HL-60/S4 treated with phorbol 12-myristate 13-acetate at 8.2 ng/mL for 4 days and 3 days (cell line): ENCODE results near the gene AIFM3.

Experiments used
- in situ Hi-C: fragments of 300-500 bp; cut with MboI; formaldehyde crosslinking; loops from 2 replicates; pipeline ENCODE4 v1.15.0; 2022; ENCODE audit warnings: low sequenced_read_pairs

Gene AIFM3

DNA sequence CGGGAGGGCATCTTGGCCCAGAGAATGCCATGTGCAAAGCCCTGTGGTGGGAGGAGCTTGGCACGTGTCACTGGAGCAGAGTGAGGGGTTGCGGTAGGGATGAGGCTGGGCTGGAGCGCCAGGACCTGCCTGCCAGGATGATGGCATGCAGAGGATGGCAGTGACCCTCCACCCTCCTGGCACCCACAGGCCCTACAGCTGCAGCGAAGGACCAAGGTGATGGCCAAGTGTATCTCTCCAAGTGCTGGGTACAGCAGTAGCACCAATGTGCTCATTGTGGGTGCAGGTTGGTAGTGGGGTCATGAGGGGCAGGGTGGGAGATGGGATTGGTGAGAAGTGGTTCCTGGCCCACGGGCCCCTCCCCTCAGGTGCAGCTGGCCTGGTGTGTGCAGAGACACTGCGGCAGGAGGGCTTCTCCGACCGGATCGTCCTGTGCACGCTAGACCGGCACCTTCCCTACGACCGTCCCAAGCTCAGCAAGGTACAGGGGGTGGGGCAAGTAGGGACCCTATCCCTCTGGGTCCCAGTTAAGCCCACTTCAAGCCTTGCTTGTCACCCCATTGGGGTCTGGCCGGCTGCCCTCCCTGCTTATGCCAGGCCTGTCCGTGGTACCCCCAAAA lies 7.4 kb downstream of the AIFM3 start:
- in situ Hi-C loops, result no loop called here

DNA sequence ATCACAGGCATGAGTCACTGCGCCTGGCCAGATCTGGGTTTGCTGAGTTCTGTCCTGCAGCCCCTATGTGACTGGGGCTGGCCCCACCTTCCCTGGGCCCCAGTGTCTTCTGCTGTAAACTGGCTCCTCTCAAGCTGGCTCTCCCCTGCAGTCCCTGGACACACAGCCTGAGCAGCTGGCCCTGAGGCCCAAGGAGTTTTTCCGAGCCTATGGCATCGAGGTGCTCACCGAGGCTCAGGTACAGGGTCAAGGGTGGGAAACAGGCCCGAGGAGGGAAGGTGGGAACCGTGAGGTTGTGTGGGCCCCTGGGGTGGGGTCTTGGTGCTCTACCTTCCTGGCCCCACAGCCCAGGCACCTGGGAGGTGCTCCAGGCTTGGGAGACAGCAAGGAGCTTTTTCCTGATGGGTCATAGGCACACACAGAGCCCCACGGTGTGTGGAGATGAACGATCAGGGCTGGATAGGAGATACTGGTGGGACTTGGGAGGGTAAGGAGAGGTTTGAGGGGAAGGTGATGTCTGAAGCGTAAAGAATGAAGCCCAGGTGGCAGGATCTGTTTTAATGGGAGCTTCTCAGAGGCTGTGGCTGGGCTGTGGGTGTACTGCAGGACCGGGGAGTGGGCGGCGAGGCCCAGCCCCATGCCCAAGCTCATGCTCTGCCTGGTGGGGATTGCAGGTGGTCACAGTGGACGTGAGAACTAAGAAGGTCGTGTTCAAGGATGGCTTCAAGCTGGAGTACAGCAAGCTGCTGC lies 8.7 kb downstream of the AIFM3 start:
- in situ Hi-C loops, result no loop called here

GRCh38 chr22:20976291-20976877 lies 9.3 kb downstream of the AIFM3 start:
- in situ Hi-C loops, result no loop called here

DNA sequence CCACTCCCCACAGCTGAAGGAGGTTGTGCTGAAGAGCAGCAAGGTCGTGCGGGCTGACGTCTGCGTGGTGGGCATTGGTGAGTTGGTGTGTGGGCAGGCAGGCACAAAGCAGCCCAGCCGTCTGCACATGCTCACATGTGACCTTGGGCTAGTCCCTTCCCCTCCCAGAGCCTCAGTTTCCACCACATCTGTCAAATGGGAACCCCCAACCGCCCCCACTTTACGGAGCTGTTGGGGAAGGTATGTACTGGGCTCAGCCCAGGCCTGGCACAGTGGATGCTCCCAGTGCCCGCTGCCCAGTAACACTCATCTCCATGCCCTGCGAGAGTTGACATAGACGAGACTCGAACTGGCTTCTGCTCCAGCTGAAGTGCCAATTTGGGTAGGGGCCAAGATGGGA lies 10.0 kb downstream of the AIFM3 start:
- in situ Hi-C loops, result no loop called here

DNA sequence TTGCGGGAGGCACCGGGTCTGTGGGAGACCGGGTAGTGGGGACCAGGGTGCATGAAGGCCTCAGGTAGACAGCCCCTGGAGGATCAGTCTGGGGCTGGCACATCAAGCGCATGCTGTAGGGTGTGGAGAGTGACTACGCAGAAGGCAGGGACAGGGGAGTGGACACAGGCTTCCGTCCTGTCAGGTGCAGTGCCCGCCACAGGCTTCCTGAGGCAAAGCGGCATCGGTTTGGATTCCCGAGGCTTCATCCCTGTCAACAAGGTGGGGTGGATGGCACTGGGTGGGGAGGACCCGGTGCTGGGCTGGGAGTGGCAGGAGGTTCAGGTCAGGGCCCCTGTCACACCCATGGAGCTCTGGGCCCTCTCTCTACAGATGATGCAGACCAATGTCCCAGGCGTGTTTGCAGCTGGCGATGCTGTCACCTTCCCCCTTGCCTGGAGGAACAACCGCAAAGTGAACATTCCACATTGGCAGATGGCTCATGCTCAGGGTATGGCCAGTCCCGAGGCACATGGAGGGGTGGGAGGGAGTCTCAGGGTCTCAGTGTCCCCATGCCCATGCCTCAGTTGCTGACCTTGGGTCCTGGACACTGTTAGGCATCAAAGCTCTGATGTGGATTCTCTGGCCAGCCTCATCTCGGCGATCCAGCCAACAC lies 10.6 kb downstream of the AIFM3 start:
- in situ Hi-C loops, result no loop called here

- in situ Hi-C loops, result no loop called here
Measured at GRCh38 chr22:20978419-20978818, 11.4 kb downstream of the AIFM3 start.

DNA sequence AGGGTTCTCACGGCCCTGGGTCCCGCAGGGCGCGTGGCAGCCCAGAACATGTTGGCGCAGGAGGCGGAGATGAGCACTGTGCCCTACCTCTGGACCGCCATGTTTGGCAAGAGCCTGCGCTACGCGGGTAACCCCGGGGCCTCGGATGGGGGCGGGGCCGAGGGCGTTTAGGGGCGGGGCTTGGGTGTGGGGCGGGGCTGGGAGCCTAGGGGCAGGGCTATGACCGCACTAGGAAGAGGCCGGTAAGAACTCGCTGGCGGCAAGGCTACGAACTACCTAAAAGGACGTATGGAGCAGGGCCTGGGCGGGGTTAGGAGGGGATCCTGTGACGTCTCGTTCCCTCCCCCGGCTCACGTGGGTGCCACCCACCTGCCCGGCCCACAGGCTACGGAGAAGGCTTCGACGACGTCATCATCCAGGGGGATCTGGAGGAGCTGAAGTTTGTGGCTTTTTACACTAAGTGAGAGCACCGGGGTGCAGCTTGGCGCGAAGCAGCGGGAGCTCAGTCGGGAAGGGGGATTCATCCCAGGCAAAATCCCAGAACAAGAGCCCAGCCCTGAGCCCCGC lies 12.3 kb downstream of the AIFM3 start:
- in situ Hi-C loops, result no loop called here

DNA sequence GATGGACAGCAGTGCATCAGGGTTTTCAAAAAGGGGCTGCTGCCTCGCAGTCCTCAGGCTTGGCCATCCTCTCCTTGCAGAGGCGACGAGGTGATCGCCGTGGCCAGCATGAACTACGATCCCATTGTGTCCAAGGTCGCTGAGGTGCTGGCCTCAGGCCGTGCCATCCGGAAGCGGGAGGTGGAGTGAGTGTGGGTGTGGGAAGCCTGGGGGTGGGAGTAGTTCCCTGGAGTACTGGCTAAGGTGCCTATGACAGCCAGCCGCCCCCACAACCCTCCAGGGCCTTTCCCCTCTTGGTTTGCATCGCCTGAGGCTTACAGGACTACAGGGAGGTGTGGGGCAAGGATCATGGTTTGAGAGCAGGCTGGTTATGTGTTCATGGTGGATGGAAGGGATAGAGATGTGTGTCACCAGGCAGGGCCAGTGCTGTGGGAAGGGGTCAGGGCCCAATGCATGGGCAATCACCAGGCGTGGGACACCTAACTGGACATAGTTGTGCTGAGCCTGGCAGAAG lies 12.9 kb downstream of the AIFM3 start:
- in situ Hi-C loops, result no loop called here

- in situ Hi-C loops, result no loop called here
Measured at GRCh38 chr22:20980523-20980922, 13.5 kb downstream of the AIFM3 start.

DNA sequence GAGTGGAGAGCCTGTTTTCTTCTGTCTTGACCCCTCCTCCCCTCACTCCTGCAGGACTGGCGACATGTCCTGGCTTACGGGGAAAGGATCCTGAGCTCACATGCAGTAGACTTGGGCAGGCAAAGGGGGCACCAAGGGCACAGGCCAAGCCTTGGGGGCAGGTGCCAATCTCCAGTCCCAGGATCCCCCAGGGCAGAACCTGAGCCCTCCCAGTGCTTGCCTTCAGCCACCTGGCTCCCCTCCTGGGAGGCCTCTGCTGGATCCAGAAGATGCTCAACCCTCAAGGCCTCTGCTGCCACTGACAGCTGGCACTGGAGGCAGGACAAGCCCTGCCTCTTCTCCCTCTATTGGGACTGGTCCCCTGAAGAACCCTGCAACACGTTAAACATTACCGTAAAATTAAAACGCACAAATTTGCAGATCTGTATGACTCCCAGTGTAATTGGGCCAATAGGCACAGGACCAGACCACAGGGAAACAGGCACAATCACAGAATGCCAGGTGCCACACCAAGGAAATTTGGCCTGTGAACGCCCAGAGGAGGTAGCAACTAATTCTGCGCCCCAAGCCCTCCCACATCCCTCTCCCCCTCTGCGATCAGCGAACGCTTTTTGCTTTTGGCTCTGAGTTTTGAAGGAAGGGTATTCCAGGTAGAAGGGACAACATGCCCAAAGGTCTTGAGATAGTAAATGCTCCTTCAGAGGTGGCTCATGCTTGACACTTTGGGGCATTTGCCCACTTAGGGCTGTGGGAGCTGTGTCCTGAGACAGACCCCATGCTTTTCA lies 14.1 kb downstream of the AIFM3 start:
- in situ Hi-C loops, result no loop called here

DNA sequence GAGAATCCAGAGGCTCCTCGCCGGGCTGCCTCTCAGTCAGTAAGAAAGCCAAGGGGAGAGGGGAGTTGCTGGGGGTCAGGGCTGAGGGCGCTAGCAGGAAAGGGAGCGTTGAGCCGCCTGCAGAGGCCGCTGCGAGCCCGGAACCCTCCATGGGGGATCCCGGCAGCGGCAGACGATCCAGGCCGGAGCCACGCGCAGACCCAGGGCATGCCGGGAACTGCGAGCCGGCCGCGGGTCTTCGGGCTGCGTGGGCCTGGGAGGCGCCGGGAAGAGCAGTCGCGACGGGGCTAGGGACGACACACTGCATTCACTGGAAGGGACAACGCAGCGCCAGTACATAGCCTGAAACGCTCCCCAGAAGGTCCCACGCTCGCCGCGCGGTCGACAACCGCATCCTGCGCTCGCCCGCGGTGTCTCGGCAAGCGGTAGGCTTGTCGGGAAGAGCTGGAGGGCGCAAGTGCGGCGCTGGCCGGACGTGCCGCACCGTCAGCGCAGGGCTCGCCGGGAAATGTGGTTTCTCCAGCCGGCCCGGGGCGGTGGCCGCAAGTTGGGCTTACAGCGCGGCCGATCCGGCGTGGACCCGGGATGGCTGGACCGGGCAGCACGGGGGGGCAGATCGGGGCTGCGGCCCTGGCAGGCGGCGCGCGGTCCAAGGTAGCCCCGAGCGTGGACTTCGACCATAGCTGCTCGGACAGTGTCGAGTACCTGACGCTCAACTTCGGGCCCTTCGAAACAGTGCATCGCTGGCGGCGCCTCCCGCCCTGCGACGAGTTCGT lies 14.9 kb downstream of the AIFM3 start, which contains the start of gene LZTR1:
LZTR1 (plus strand) TSS at position 511 of the 776 bp plus-strand sequence; CDS start at position 586, 75 bp downstream.
- in situ Hi-C loops, result no loop called here

DNA sequence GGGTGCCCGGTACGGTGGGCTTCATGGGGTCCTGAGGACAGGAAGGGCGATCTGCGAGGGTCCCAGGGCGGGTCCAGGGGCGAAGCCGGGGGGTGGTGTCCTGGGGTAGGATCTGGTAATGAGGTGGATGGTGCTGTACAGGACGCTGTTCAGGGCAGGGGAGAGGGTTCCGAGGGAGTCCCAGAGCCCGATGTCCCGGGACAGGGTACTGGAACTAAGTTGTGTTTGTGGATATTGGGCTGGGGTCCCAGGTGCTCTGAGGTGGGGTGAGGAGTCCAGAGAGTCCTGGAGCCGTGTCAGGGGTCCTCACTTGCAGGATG lies 15.5 kb downstream of the AIFM3 start:
- in situ Hi-C loops, result no loop called here

DNA sequence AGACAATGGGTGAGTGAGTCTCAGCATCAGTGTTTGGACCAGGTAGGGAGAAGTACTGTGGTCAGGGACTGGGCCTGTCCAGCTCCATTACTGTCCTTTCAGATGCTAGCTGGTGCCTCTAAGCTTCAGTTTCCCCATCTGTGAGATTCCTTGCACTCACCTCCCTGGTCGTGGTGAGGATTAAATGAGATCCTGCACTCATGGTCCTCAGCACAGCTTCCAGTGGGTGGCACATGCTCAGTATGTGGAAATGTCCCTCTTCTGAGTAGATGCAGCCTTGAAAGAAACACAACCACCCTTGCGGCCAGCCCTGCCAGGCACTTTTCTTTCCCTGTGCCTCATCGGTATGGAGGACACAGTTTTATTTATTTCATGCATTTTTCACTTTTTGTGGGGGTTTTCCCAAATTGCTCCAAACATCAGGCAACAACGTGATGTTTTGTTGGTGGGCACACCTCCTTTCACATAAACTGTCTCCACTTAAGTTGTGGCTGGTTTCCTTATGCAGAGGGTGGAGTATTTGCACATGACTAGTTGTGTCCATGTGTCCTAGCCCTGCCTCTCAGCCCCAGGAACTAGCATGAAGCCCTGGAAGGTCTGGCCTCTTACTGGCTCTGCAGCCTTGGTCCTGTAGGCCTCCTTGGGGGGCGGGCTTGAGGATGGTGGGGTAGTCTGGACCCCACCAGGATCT lies 16.2 kb downstream of the AIFM3 start:
- in situ Hi-C loops, result no loop called here

- in situ Hi-C loops, result no loop called here
Measured at GRCh38 chr22:20985720-20986119, 18.7 kb downstream of the AIFM3 start.

DNA sequence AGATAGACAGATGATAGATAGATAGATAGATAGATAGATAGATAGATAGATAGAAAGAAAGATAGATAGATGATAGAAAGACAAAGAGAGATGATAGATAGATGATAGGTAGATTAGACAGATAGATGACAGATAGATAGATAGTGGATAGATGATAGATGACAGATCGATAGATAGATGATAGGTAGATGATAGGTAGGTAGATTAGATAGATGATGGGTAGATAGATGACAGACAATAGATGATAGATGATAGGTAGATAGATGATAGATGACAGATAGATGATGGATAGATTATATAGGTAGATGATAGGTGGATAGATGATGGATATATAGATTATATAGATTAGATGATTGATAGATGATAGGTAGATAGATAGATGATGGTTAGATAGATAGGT lies 19.3 kb downstream of the AIFM3 start:
- in situ Hi-C loops, result no loop called here

- in situ Hi-C loops, result no loop called here
Measured at GRCh38 chr22:20987375-20987774, 20.3 kb downstream of the AIFM3 start.

- in situ Hi-C loops, result no loop called here
Measured at GRCh38 chr22:20988573-20989322, 21.7 kb downstream of the AIFM3 start.

DNA sequence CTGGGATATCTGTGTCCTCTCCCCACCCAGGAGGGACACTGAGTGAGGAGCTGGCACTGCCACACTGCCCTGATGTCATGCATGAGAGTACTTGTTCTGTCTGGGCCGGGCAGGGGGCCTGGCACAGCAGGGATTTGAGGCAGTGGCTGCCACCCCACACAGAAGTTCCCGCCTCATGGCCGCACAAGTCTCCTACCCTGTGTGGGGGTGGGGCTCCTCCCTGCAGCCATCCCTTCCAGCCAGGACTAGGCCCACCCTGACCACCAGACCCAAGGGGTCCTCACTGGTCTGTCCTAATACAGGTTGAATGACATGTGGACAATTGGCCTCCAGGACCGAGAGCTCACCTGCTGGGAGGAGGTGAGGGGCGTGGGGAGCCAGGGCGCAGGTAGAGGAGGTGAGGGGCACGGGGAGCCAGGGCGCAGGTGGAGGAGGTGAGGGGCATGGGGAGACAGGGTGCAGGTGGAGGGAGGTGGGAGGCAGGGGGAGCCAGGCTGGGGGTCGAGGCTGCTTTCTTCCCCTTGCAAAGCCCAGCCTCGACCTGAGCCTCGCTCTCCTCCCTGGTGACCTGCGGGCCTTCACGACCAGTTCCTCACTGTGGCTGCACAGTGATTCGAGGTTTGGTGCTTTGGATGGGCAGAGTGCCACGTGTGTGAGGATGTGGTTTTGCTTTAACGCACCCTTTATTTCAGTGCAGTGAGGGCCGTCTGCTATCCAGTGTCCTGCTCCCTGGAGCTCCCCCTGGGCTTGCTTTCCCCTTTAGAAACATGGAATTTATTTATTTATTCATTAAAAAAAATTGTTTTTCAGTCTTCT lies 22.5 kb downstream of the AIFM3 start:
- in situ Hi-C loops, result no loop called here
